Liver (tissue), 9 donors: ENCODE data around the gene SLIT1. TPM values are rescaled to one million over a fixed set of nuclear protein-coding genes. Genes with fewer than 3 reads are reported as not detected.
A peak's percentile ranks its signal among the peaks of the same experiment; 100 is the strongest.

Source experiments
- DNase-seq: peaks from one replicate; pipeline ENCODE4 v3.0.0-alpha.2; 2017; ENCODE audit warnings: low spot score
- H3K27ac ChIP-seq, 2 donors: one replicate each; pipeline ENCODE4 v1.7.0; 2013; ENCODE audit warnings: inconsistent platforms in 2 of 2, low read length in 2 of 2, control low read depth in 1 of 2, low read depth in 1 of 2, mild to moderate bottlenecking in 1 of 2
- H3K27me3 ChIP-seq, 4 donors: one replicate each; pipeline versions ENCODE4 v1.6.1 to v1.7.0; 2013; ENCODE audit warnings: low read length in 3 of 4, inconsistent platforms in 1 of 4, mild to moderate bottlenecking in 1 of 4, moderate library complexity in 1 of 4; ENCODE audit not compliant: control insufficient read depth in 4 of 4, insufficient read depth in 4 of 4
- H3K36me3 ChIP-seq, 4 donors: one replicate each; pipeline versions ENCODE4 v1.6.1 to v1.7.0; 2013; ENCODE audit warnings: low read length in 3 of 4, mild to moderate bottlenecking in 3 of 4, low read depth in 1 of 4, moderate library complexity in 1 of 4; ENCODE audit not compliant: control insufficient read depth in 4 of 4, insufficient read depth in 3 of 4
- H3K4me1 ChIP-seq, 4 donors: one replicate each; pipeline versions ENCODE4 v1.6.1 to v1.7.0; 2013; ENCODE audit warnings: low read length in 3 of 4, mild to moderate bottlenecking in 3 of 4, moderate library complexity in 1 of 4; ENCODE audit not compliant: control insufficient read depth in 4 of 4, insufficient read depth in 4 of 4
- H3K4me3 ChIP-seq, 3 donors: one replicate each; pipeline versions ENCODE4 v1.6.1 to v1.7.0; 2013; ENCODE audit warnings: low read length in 3 of 3, control low read depth in 1 of 3, low read depth in 1 of 3, mild to moderate bottlenecking in 1 of 3
- H3K9ac ChIP-seq, 2 donors: one replicate each; pipeline ENCODE4 v1.7.0; 2013; ENCODE audit warnings: low read length in 2 of 2, mild to moderate bottlenecking in 2 of 2, moderate library complexity in 2 of 2, control low read depth in 1 of 2, low read depth in 1 of 2
- H3K9me3 ChIP-seq, 4 donors: one replicate each; pipeline versions ENCODE4 v1.6.1 to v1.7.0; 2013; ENCODE audit warnings: low read length in 3 of 4; ENCODE audit not compliant: control insufficient read depth in 4 of 4
- ATF3 ChIP-seq: IDR thresholded peaks from 2 replicates; pipeline ENCODE4 v1.6.1; 2016; ENCODE audit warnings: antibody characterized with exemption
- CTCF ChIP-seq: fragments of 150-350 bp; IDR thresholded peaks from 2 replicates; pipeline ENCODE4 v1.5.1; 2017; ENCODE audit warnings: improper control_type of control experiment, low read depth, low read length; ENCODE audit not compliant: missing input control
- EGR1 ChIP-seq, 2 donors: IDR thresholded peaks; 2 replicates each; pipeline ENCODE4 v1.6.1; 2016 to 2018; ENCODE audit warnings: antibody characterized with exemption in 2 of 2, low read depth in 2 of 2
- FOXA1 ChIP-seq: IDR thresholded peaks from 2 replicates; pipeline ENCODE4 v1.6.1; 2016; ENCODE audit warnings: antibody characterized with exemption
- FOXA2 ChIP-seq: IDR thresholded peaks from 2 replicates; pipeline ENCODE4 v1.6.1; 2016; ENCODE audit warnings: antibody characterized with exemption
- HNF4G ChIP-seq: IDR thresholded peaks from 2 replicates; pipeline ENCODE4 v1.6.1; 2016; ENCODE audit warnings: antibody characterized with exemption
- JUND ChIP-seq, 2 donors: IDR thresholded peaks; 2 replicates each; pipeline ENCODE4 v1.6.1; 2016; ENCODE audit warnings: antibody characterized with exemption in 2 of 2
- MAX ChIP-seq: IDR thresholded peaks from 2 replicates; pipeline ENCODE4 v1.6.1; 2016; ENCODE audit warnings: antibody characterized with exemption
- NR2F2 ChIP-seq: IDR thresholded peaks from 2 replicates; pipeline ENCODE4 v1.6.1; 2016; ENCODE audit warnings: antibody characterized with exemption
- RAD21 ChIP-seq, 2 donors: IDR thresholded peaks; 2 replicates each; pipeline ENCODE4 v1.6.1; 2016; ENCODE audit warnings: antibody characterized with exemption in 2 of 2, mild to moderate bottlenecking in 2 of 2
- REST ChIP-seq: IDR thresholded peaks from 2 replicates; pipeline ENCODE4 v1.6.1; 2016; ENCODE audit warnings: antibody characterized with exemption, mild to moderate bottlenecking
- RXRA ChIP-seq, 2 donors: IDR thresholded peaks; 2 replicates each; pipeline ENCODE4 v1.6.1; 2017 to 2018; ENCODE audit warnings: antibody characterized with exemption in 2 of 2, mild to moderate bottlenecking in 1 of 2
- SP1 ChIP-seq: IDR thresholded peaks from 2 replicates; pipeline ENCODE4 v1.6.1; 2018; ENCODE audit warnings: antibody characterized with exemption, mild to moderate bottlenecking
- TAF1 ChIP-seq: conservative IDR thresholded peaks from 2 replicates; pipeline ENCODE4 v1.6.1; 2016; ENCODE audit warnings: antibody characterized with exemption, mild to moderate bottlenecking
- YY1 ChIP-seq: IDR thresholded peaks from 2 replicates; pipeline ENCODE4 v1.6.1; 2016; ENCODE audit warnings: antibody characterized with exemption, mild to moderate bottlenecking
- WGBS: extraction: QIAGEN DNeasy Blood & Tissue Kit; methylation state at CpG from one replicate; pipeline ENCODE4 v1.1.7; 2013; 5-methylcytosine and 5-hydroxymethylcytosine counted together
- polyA plus RNA-seq, 2 donors: library from polyadenylated mRNA; stranded (reverse) in 1 of 2; unstranded in 1 of 2; fragments of 200-250 nt in 1 of 2; fragments of >200 nt in 1 of 2; fragmentation: Nextera tagmentation in 1 of 2; extraction: Ambion mirVana in 1 of 2; gene quantifications; one replicate each; pipeline versions ENCODE4 v1.2.1 to v1.2.3, GENCODE V29; 2013 to 2015
- total RNA-seq, 2 donors: library from RNA; depleted of rRNA; stranded (reverse); fragments of >200 nt; gene quantifications; one replicate each; pipeline ENCODE4 v1.2.3, GENCODE V29; 2014
- donor health status: healthy.
- donor health status: healthy.
- donor health status: healthy.
- donor health status: healthy.
- donor health status: healthy.

Gene SLIT1
- total and polyA plus RNA-seq, 4 donors = under 0.01 to 0.14 (median 0.06) TPM

GRCh38 chr10:97038688-97039087 is 147.1 kb downstream of the SLIT1 start (continued):
- TF ChIP-seq MAX (no peak), JUND (IDR thresholded peaks at IDR 0.05) (no peak), ATF3 (no peak), NR2F2 (no peak), EGR1 (IDR thresholded peaks at IDR 0.05; ENCODE audit: low read depth in 2 of 2) (no peak)

- no peaks in the 10 kb centered on the region for H3K27me3 ChIP-seq
- peak overlapping the region in 1 of 2 donors; percentile 22 for H3K9ac ChIP-seq
- peak in 1 of 2 donors; percentile 7 for TF ChIP-seq RXRA (IDR thresholded peaks at IDR 0.05)
- TF ChIP-seq RAD21 (IDR thresholded peaks at IDR 0.05) = peak; percentile 78 to 88
- peak; percentile 85 for TF ChIP-seq CTCF
- TF ChIP-seq EGR1 (IDR thresholded peaks at IDR 0.05; ENCODE audit: low read depth in 2 of 2) = no peak
- peak overlapping the region; percentile 48 to 79 (median 56) for H3K4me3 ChIP-seq
- peaks cover 0 to 10% (median 8%) of the 10 kb centered on the region in 4 donors for H3K4me1 ChIP-seq
- H3K36me3 ChIP-seq = no peaks in the 10 kb centered on the region
- no peaks in the 10 kb centered on the region for H3K9me3 ChIP-seq
- peak; percentile 77 for DNase-seq
- WGBS = 25% methylated on average over 30 of the region's 30 CpGs
- H3K27ac ChIP-seq = no peak overlapping the region
These were observed 148.1 kb downstream of the SLIT1 start for GRCh38 chr10:97037365-97038361.

- no peak overlapping the region for H3K4me3 ChIP-seq
- DNase-seq = no peak
- no peak for TF ChIP-seq FOXA2
- TF ChIP-seq RAD21 (IDR thresholded peaks at IDR 0.05) = no peak
- no peak for TF ChIP-seq CTCF
- TF ChIP-seq HNF4G = no peak
- no peak for TF ChIP-seq REST
- no peak for TF ChIP-seq YY1
- no peak for TF ChIP-seq JUND (IDR thresholded peaks at IDR 0.05)
- TF ChIP-seq SP1 = no peak
- no peak for TF ChIP-seq FOXA1
- no peak for TF ChIP-seq TAF1
- H3K4me1 ChIP-seq = peaks cover 0 to 10% (median 8%) of the 10 kb centered on the region in 4 donors
- no peaks in the 10 kb centered on the region for H3K9me3 ChIP-seq
- H3K36me3 ChIP-seq = no peaks in the 10 kb centered on the region
- H3K9ac ChIP-seq = no peak overlapping the region
- no peaks in the 10 kb centered on the region for H3K27me3 ChIP-seq
- no peak overlapping the region for H3K27ac ChIP-seq
- WGBS = 82% methylated on average over 18 of the region's 18 CpGs
These were observed 150.6 kb downstream of the SLIT1 start for GRCh38 chr10:97034958-97035769.
